WI38 (cell line): ENCODE measurements around the gene NFIC.
"Not testable (repeated sequence)": the region's sequence is repeated elsewhere in the genome, so short reads cannot be mapped to it uniquely, and the experiment has no call there.

Source experiments
- H3K4me3 ChIP-seq: 2 replicates; pipeline ENCODE4 v1.5.1; 2011; ENCODE audit warnings: low read depth, mild to moderate bottlenecking, control low read depth, low read length
- TF ChIP-seq, protein P1 (sequence below): IDR thresholded peaks from 2 replicates; pipeline ENCODE4 v1.5.1; 2012; ENCODE audit warnings: low read depth, mild to moderate bottlenecking, control low read depth, low read length

Gene NFIC

DNA sequence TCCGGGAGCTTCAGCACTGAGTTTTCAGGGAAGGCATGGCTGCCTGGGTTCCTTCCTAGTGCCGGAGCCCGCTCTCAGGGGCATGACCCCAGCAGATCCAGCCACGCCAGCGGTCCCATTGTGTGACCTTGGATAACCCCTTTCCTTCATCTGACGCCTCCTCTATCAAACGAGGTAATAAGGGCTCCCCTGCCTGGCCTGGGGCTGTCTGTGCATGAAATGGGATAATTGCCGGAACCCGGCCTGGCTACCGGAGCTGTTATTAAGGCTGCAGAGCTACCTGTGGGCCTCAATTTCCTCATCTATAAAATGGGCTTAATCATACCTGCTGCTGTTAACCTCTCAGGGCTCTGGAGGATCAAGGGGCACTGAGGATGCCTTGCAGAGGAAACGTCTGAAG is 18.3 kb upstream of the NFIC start:
- no peak overlapping the region for H3K4me3 ChIP-seq
- TF ChIP-seq, protein P1, sequence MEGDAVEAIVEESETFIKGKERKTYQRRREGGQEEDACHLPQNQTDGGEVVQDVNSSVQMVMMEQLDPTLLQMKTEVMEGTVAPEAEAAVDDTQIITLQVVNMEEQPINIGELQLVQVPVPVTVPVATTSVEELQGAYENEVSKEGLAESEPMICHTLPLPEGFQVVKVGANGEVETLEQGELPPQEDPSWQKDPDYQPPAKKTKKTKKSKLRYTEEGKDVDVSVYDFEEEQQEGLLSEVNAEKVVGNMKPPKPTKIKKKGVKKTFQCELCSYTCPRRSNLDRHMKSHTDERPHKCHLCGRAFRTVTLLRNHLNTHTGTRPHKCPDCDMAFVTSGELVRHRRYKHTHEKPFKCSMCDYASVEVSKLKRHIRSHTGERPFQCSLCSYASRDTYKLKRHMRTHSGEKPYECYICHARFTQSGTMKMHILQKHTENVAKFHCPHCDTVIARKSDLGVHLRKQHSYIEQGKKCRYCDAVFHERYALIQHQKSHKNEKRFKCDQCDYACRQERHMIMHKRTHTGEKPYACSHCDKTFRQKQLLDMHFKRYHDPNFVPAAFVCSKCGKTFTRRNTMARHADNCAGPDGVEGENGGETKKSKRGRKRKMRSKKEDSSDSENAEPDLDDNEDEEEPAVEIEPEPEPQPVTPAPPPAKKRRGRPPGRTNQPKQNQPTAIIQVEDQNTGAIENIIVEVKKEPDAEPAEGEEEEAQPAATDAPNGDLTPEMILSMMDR: no peak

DNA sequence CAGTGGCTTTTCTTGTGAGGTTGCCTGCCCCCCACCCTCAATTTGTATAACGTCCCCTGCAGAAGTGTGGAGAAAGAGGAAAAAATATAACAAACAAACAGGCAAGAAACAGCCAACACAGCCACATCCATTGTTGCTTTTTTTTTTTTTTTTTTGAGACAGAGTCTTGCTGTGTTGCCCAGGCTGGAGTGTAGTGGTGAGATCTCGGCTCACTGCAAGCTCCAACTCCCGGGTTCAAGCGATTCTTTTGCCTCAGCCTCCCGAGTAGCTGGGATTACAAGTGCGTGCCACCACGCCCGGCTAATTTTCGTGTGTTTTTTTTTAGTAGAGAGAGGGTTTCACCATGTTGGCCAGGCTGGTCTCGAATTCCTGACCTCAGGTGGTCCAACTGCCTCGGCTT is 17.9 kb upstream of the NFIC start:
- H3K4me3 ChIP-seq: not testable (repeated sequence)

DNA sequence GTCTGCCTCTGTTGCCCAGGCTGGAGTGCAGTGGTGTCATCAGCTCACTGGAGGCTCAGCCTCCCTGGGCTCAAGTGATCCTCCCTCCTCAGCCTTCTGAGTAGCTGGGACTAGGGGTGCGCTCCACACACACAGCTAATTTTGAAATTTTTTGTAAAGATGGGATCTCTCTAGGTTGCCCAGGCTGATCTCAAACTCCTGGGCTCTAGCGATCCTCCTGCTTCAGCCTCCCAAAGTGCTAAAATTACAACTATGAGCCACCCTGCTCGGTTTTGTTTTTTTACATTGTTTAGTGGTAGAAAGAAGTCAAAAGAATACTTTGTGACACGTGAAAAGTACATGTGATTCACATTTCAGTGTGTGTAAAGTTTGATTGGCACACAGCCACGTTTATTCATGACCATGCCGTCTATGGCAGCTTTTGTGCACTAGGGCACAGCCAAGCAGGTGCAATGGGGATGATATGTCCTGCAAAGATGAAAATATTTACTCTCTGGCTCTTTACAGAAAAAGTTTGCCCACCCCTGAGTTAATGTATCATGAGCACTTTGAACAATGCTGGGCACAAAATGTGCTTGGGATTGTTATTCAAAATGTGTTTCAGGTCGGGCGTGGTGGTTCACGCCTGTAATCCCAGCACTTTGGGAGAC is 16.2 kb upstream of the NFIC start:
- TF ChIP-seq, protein P1: no peak
- H3K4me3 ChIP-seq: no peak overlapping the region

DNA sequence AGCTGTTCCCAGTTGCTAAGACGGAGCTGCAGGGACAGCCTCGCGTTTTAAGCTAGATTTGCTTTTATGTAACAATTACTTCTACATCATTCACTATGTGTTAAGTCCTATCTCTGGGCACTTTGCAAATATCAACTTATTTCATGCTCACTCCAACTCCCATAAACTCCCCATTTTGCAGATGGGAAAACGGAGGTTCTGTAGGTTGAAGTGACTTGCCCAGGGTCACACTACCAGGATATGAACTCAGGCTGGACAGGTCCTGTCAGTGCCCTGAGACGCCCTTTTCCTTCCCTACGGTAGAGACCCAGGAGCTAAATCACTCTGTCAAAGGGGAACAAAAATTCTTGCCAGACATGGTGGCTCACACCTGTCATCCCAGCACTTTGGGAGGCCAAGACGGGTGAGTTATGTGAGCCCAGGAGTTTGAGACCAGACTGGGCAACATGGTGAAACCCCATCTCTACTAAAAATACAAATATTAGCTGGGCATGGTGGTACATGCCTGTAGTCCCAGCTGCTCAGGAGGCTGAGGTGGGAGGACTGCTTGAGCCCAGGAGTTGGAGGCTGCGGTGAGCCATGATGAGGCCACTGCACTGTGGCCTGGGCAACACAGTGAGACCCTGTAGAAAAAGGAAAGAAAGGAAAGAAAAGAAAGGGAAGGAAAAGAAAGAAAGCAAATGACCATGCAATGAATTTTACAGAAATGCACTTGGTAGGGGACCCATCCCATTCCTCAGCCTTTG is 14.5 kb upstream of the NFIC start:
- TF ChIP-seq, protein P1: no peak

DNA sequence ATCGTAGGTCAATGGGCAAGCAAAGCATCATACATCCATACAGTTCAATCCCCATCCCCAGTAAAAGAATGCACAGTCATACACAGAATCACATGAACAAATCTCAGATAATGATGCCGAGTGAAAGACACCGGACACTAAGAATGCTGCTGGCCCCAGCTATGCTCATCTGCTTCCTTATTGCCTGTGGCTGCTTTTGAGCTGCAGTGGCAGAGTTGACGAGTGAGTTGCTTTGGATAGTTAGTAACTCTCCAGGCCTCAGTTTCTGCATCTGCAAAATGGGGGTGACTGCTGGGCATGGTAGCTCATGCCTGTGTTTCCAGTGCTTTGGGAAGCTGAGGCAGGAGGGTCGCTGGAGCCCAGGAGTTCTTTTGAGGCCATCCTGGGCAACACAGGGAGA is 12.9 kb upstream of the NFIC start:
- TF ChIP-seq, protein P1: no peak
- no peak overlapping the region for H3K4me3 ChIP-seq

More for the DNA sequence above, 14.5 kb upstream of the NFIC start:
- no peak overlapping the region for H3K4me3 ChIP-seq

DNA sequence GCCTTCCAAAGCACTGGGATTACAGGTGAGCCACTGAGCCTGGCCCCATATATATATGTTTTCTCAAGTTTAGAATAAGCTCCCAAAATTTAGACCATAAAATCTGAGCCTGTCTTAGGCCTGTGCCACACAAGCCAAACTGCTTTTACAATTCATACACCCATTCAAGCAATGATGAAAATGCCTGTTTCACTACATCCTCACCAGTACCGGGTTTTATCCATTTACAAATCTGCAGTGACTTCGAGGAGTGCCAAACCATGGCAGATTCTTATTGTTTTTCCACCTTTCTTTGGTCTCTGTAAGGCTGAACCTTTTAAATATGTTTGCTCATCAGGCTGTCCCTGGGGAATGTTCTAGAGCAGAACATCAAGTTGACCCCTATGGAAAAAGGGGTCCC is 9.6 kb upstream of the NFIC start:
- TF ChIP-seq, protein P1: no peak
- H3K4me3 ChIP-seq: no peak overlapping the region

DNA sequence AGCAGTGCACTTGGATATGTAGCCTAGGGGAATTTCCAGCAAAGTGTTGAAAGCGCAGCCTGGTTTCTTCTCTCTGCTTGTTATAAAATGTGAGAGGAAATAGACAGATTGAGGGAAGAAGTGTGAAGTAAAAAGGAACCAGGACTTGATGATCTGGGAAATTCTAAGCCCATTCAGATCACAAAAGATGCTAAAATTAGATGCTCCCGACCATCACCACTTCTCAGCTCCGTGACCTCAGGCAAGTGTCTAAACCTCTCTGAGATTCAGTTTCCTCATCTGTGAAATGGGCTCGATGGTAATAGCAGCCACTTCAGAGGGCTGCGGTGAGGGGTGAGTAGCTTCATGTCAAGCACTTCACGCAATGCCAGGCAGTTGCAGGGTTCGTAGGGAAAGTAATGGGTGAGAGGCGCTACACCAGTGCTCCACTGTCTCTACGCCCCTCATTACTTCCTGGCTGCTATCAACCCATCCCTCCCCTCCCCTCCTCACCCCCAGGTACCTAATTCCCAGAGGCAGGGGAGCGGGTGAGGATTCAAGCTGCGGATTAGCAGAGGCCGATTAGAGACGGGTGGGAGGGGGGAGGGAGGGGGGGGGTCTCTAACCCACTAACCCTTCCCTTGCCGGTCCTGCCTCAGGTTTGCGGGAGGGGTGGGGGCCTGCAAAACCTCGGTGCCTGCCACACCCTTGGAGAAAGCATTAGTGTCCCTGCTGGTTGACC is 9.0 kb upstream of the NFIC start:
- H3K4me3 ChIP-seq: no peak overlapping the region
- TF ChIP-seq, protein P1: no peak
